Measurements from ENCODE around the gene BRIX1.
A peak's percentile ranks its signal among the peaks of the same experiment; 100 is the strongest.

The BRIX1 gene

DNA sequence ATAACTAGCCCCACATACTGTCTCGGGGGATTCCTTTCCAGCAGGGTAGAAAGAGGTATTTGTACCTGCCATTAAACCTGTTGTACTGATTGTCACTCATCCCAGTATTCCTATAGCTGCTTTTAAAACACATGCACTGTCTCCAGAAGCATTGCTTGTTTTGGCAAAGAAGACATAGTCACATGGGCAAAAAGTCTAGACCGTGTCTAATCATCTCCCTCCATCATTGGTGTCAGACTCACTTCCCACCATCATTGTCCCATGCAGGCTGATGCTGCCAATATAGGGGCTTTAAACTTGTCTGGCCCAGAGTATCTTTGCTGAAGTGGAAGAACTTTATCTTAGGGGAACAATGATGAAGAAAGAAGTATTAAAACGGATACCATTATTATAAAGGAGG, 26.4 kb downstream of the BRIX1 start:
- CTCF ChIA-PET: interaction anchor here (0.7 kb wide), 1 partner anchor 445 kb away, joined by 4 read pairs; no protein-coding TSS in a partner anchor
- no peak for DNase-seq (ENCODE audit: low spot score)
- no peak for TF ChIP-seq CTCF (conservative IDR thresholded peaks at IDR 0.05; ENCODE audit: low read depth)
- POLR2A ChIA-PET (ENCODE audit: low non-redundant PET): no interaction called here
- no peak overlapping the region for H3K27ac ChIP-seq

- no peak overlapping the region for H3K27ac ChIP-seq
- POLR2A ChIA-PET (ENCODE audit: low non-redundant PET): no interaction called here
- CTCF ChIA-PET: no interaction called here
Measured at GRCh38 chr5:34944044-34944443, 28.5 kb downstream of the BRIX1 start.

DNA sequence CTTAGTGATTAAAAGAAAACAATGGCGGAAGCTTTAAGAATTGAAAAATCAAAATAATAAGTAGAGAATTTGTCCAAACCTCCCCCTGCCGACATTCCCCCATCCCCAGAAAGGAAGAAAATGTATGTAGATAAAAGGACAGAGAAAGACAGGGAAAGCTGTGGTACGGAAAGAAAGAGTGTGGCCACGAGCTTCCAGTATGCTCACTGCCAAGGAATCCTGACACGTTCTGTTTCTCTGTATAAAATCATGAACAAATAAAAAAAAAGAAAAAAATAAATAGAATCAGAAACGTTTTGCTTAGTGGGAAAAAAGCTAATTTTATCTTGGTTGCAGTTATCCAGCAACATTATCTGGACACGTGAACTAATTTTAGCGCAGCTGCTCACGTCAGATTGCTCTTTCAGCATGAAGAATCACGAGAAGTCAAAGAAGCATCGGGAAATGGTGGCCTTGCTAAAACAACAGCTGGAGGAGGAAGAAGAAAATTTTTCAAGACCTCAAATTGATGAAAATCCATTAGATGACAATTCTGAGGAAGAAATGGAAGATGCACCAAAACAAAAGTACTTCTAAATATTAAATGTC, 29.0 kb downstream of the BRIX1 start:
- ChIA-PET CTCF (interaction anchor here (0.6 to 0.7 kb wide), 2 partner anchors 13 to 1134 kb away, joined by 3 read pairs; no protein-coding TSS in a partner anchor), POLR2A (ENCODE audit: low non-redundant PET) (no interaction called here)
- H3K27ac ChIP-seq: no peak overlapping the region
- TF ChIP-seq CTCF (conservative IDR thresholded peaks at IDR 0.05; ENCODE audit: low read depth): no peak
- no peak for DNase-seq (ENCODE audit: low spot score)

More at GRCh38 chr5:34944044-34944443, 28.5 kb downstream of the BRIX1 start:
- no peak for TF ChIP-seq CTCF (conservative IDR thresholded peaks at IDR 0.05; ENCODE audit: low read depth)
- no peak for DNase-seq (ENCODE audit: low spot score)

DNA sequence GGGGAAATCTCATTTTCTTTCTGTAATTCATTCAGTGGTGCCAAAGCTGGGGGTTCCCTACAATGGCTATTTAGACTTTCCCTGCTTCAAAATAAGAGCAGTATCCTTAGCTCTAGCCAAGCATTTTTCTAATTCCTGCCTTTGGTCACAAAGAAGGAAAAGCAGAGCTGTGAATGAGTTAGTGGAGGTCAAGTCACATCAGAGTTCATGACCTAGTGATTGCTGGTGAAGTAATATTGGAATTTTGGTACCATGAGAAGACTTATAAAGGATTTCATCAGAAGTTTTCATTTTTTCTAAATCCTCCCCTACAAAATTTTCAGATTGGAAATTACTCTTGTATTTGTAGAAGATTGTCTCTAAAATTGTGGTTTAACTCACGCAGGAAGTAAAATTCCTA, 41.8 kb downstream of the BRIX1 start:
- no peak for DNase-seq (ENCODE audit: low spot score)
- no peak overlapping the region for H3K27ac ChIP-seq
- ChIA-PET CTCF (interaction anchor here (0.5 to 0.7 kb wide), 4 partner anchors 13 to 66 kb away, joined by 3 to 6 read pairs (median 3); no protein-coding TSS in a partner anchor), POLR2A (ENCODE audit: low non-redundant PET) (no interaction called here)
- TF ChIP-seq CTCF (conservative IDR thresholded peaks at IDR 0.05; ENCODE audit: low read depth): no peak

DNA sequence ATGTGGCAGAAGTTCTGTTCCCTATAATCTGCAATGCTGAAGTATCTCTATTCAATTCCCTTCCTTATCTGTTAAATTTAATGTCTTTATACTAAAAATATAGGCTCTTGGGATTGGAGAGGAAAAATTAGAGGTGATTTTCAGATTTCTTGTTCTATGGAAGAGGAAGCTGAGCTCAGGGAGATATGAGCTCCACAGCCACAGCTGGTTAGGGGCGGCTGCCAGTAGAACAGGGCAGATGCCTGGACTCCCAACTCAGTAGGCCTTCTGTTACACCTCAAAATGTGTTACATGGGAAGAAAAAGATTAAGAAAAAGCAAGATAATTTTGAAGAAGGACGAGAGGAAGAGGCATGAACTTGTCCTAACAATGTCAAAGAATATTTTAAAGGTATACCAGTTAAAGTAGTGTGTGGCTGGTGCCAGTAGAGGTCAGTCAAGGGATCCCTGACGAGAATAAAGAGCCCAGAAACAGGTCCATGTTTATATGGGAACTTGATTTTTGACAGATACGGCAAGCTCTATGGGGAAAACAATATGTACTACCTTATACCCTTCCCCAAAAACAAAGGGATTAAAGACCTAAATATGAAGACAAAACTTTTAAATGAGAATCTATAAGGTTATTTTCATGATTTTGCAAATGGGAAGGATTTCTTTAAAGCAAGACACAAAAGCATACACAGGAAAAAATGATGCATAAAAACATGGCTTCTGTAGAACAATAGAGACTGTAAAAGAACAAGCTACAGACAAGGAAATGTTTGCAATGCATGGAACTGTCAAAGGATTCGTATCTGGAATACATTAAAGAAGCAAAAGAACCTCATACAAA, 42.6 kb downstream of the BRIX1 start:
- TF ChIP-seq CTCF (conservative IDR thresholded peaks at IDR 0.05; ENCODE audit: low read depth): peak; percentile 71
- CTCF ChIA-PET: interaction anchor here (0.5 to 0.7 kb wide), 4 partner anchors 13 to 393 kb away, joined by 3 to 6 read pairs (median 4); no protein-coding TSS in a partner anchor
- POLR2A ChIA-PET (ENCODE audit: low non-redundant PET): no interaction called here
- DNase-seq (ENCODE audit: low spot score): peak; percentile 36
- no peak overlapping the region for H3K27ac ChIP-seq

GRCh38 chr5:34959323-34959722, 43.8 kb downstream of the BRIX1 start:
- POLR2A ChIA-PET (ENCODE audit: low non-redundant PET): no interaction called here
- no peak overlapping the region for H3K27ac ChIP-seq
- DNase-seq (ENCODE audit: low spot score): peak; percentile 19
- CTCF ChIA-PET: interaction anchor here (0.6 to 0.9 kb wide), 3 partner anchors 9 to 1537 kb away, joined by 3 read pairs; no protein-coding TSS in a partner anchor
- no peak for TF ChIP-seq CTCF (conservative IDR thresholded peaks at IDR 0.05; ENCODE audit: low read depth)
